Right lobe of liver (tissue), 6 donors: ENCODE data around the gene KCNK4. TPM values are rescaled to one million over a fixed set of nuclear protein-coding genes. Genes with fewer than 3 reads are reported as not detected.
A peak's percentile ranks its signal among the peaks of the same experiment; 100 is the strongest.
"Not testable (repeated sequence)": the region's sequence is repeated elsewhere in the genome, so short reads cannot be mapped to it uniquely, and the experiment has no call there.

Source experiments
- ATAC-seq, 4 donors: fragments of 200-7000 bp; cut with Tn5 transposase; one replicate each; pipeline ENCODE4 v1.9.1; 2020; ENCODE audit warnings: mild to moderate bottlenecking in 4 of 4, moderate library complexity in 4 of 4
- DNase-seq, 3 donors: peaks; one replicate each; pipeline ENCODE4 v3.0.0-alpha.2; 2020
- H3K27ac ChIP-seq, 3 donors: fragments of 200-600 bp; one replicate each; pipeline ENCODE4 v1.8.0; 2022
- H3K27me3 ChIP-seq, 2 donors: fragments of 200-600 bp; one replicate each; pipeline ENCODE4 v1.8.0; 2022
- H3K36me3 ChIP-seq, 4 donors: fragments of 200-600 bp; sonication (generic) in 1 of 4; one replicate each; pipeline versions ENCODE4 v1.5.1 to v1.8.0; 2017 to 2022; ENCODE audit warnings: control low read depth in 1 of 4
- H3K4me1 ChIP-seq, 4 donors: fragments of 200-600 bp; sonication (generic) in 1 of 4; one replicate each; pipeline versions ENCODE4 v1.5.1 to v1.8.0; 2017 to 2022; ENCODE audit warnings: control low read depth in 1 of 4
- H3K4me3 ChIP-seq, 3 donors: fragments of 200-600 bp; one replicate each; pipeline ENCODE4 v1.8.0; 2022
- H3K9me3 ChIP-seq, 4 donors: fragments of 200-600 bp; sonication (generic) in 1 of 4; one replicate each; pipeline versions ENCODE4 v1.5.1 to v1.8.0; 2017 to 2022; ENCODE audit warnings: control low read depth in 1 of 4
- CTCF ChIP-seq, 4 donors: fragments of 200-600 bp in 3 of 4; fragments of 450-650 bp in 1 of 4; IDR thresholded peaks; one replicate each; pipeline versions ENCODE4 v1.5.1 to v1.8.0; 2016 to 2022; ENCODE audit warnings: antibody characterized with exemption in 4 of 4, mild to moderate bottlenecking in 2 of 4
- POLR2A ChIP-seq: fragments of 450-650 bp; IDR thresholded peaks from one replicate; pipeline ENCODE4 v1.6.1; 2017; ENCODE audit warnings: antibody characterized with exemption, mild to moderate bottlenecking
- WGBS: methylation state at CpG from one replicate; pipeline ENCODE4 v1.1.6; 2018; ENCODE audit warnings: low coverage, low lambda C conversion rate; ENCODE audit not compliant: insufficient coverage; ENCODE audit errors: missing lambda C conversion rate; 5-methylcytosine and 5-hydroxymethylcytosine counted together
- intact Hi-C, 2 donors: fragments of 100-400 bp; cut with DNase I; formaldehyde crosslinking; loops; one replicate each; pipeline versions ENCODE4 v1.11.2 to v1.14.1; 2022
- total RNA-seq, 6 experiments: library from RNA; depleted of rRNA in 2 of 6; stranded (reverse); fragments of >200 nt in 2 of 6; fragmentation: NEBNext Ultra II Directional in 3 of 6; extraction: Animal tissue kit (Norgen Biotek cat#: 25700) in 3 of 6; gene quantifications; one replicate each; pipeline versions ENCODE4 v1.1.0 to v1.2.4, GENCODE V29; 2016 to 2023
- donor health status: DM: no; HTN: yes; CAD: no.
- donor health status: DM: no; HTN: no; CAD: no.
- donor health status: DM: no; HTN: no; CAD: no.
- donor health status: DM: no; HTN: yes; CAD: no.
- donor health status: DM: no; HTN: yes; CAD: no.

The KCNK4 gene
- total RNA-seq, 6 experiments from 2014 or later, result not detected

GRCh38 chr11:64305691-64306562, 14.8 kb downstream of the KCNK4 start:
- TF ChIP-seq POLR2A, result peak; percentile 84
- peak; percentile 13 to 37 (median 20) for TF ChIP-seq CTCF (IDR thresholded peaks at IDR 0.05)
- Histone ChIP-seq H3K4me3 (peak overlapping the region; percentile 77 to 81 (median 77)), H3K9me3 (no peaks in the 10 kb centered on the region), H3K27ac (peak overlapping the region; percentile 78 to 97 (median 83)), H3K4me1 (peaks cover 0 to 36% (median 7%) of the 10 kb centered on the region in 4 donors), H3K36me3 (no peaks in the 10 kb centered on the region), H3K27me3 (no peaks in the 10 kb centered on the region)
- 2% methylated on average over 10 of the region's 71 CpGs for WGBS
- intact Hi-C loops, result no loop called here
- DNase-seq (peak; percentile 86 to 92 (median 91)), ATAC-seq (peak; percentile 31 to 38 (median 36))

- no peak for ATAC-seq
These were observed 15.4 kb downstream of the KCNK4 start for GRCh38 chr11:64306563-64306875.

GRCh38 chr11:64306876-64307622, 15.9 kb downstream of the KCNK4 start:
- ATAC-seq, result peak; percentile 35 to 57 (median 40)
- TF ChIP-seq CTCF (IDR thresholded peaks at IDR 0.05), result no peak
- H3K4me1 ChIP-seq, result peaks cover 0 to 36% (median 7%) of the 10 kb centered on the region in 4 donors
- no peaks in the 10 kb centered on the region for H3K36me3 ChIP-seq
- peak overlapping the region; percentile 77 to 81 (median 77) for H3K4me3 ChIP-seq
- peak overlapping the region; percentile 78 to 97 (median 83) for H3K27ac ChIP-seq
- no peaks in the 10 kb centered on the region for H3K27me3 ChIP-seq
- peak; percentile 82 to 94 (median 91) for DNase-seq
- intact Hi-C loops, result no loop called here
- no peaks in the 10 kb centered on the region for H3K9me3 ChIP-seq
- WGBS, result 6% methylated on average over 3 of the region's 15 CpGs

More at GRCh38 chr11:64306563-64306875, 15.4 kb downstream of the KCNK4 start:
- Histone ChIP-seq H3K9me3 (no peaks in the 10 kb centered on the region), H3K36me3 (no peaks in the 10 kb centered on the region), H3K27me3 (no peaks in the 10 kb centered on the region), H3K4me3 (peak overlapping the region; percentile 77 to 81 (median 77)), H3K27ac (peak overlapping the region; percentile 78 to 97 (median 83)), H3K4me1 (peaks cover 0 to 36% (median 7%) of the 10 kb centered on the region in 4 donors)
- TF ChIP-seq POLR2A (no peak), CTCF (IDR thresholded peaks at IDR 0.05) (no peak)
- no peak for DNase-seq
- intact Hi-C loops, result no loop called here
- WGBS, result 8% methylated on average over 5 of the region's 9 CpGs

- DNase-seq, H3K36me3 ChIP-seq, intact Hi-C loops, ATAC-seq, H3K27me3 ChIP-seq, H3K9me3 ChIP-seq: not testable (repeated sequence)
- Histone ChIP-seq H3K4me1 (peaks cover 0 to 36% (median 7%) of the 10 kb centered on the region in 4 donors), H3K27ac (peak overlapping the region in 1 of 3 donors; percentile 97), H3K4me3 (peak overlapping the region in 1 of 3 donors; percentile 81)
- 66% methylated on average over 5 of the region's 5 CpGs for WGBS
These were observed 16.7 kb downstream of the KCNK4 start for GRCh38 chr11:64307795-64308194.
